Activated CD8-positive, alpha-beta memory T cell treated with anti-CD3 and anti-CD28 coated beads, Interleukin-2, amount 50 U/mL, for 4 hours (primary cell): ENCODE results near the gene DNAAF9.
A peak's percentile ranks its signal among the peaks of the same experiment; 100 is the strongest.
"Not testable (repeated sequence)": the region's sequence is repeated elsewhere in the genome, so short reads cannot be mapped to it uniquely, and the experiment has no call there.

ENCODE experiments used
- DNase-seq: peaks from one replicate; pipeline ENCODE4 v3.0.0-alpha.2; 2020

The DNAAF9 gene

GRCh38 chr20:3407040-3407770 is at the start of gene DNAAF9:
Gene DNAAF9, minus strand, starts transcription at chr20:3407669. Its CDS starts 112 bp downstream, at chr20:3407557.
- peak; percentile 60 for DNase-seq

- no peak for DNase-seq
Measured at GRCh38 chr20:3456648-3457047, 49.2 kb upstream of the DNAAF9 start.

GRCh38 chr20:3454831-3455230 is 47.4 kb upstream of the DNAAF9 start:
- DNase-seq, result no peak

- no peak for DNase-seq
Measured at GRCh38 chr20:3452690-3453089, 45.2 kb upstream of the DNAAF9 start.

- no peak for DNase-seq
Measured at GRCh38 chr20:3452136-3452535, 44.7 kb upstream of the DNAAF9 start.

GRCh38 chr20:3449319-3449718 is 41.9 kb upstream of the DNAAF9 start:
- no peak for DNase-seq

GRCh38 chr20:3447321-3447720 is 39.9 kb upstream of the DNAAF9 start:
- no peak for DNase-seq

- DNase-seq, result no peak
Measured at GRCh38 chr20:3446779-3447178, 39.3 kb upstream of the DNAAF9 start.

- no peak for DNase-seq
Measured at GRCh38 chr20:3436864-3437574, 29.6 kb upstream of the DNAAF9 start.

- DNase-seq, result no peak
Measured at GRCh38 chr20:3434232-3434631, 26.8 kb upstream of the DNAAF9 start.

GRCh38 chr20:3433744-3434143 is 26.3 kb upstream of the DNAAF9 start:
- DNase-seq, result no peak

- DNase-seq, result no peak
Measured at GRCh38 chr20:3432844-3433243, 25.4 kb upstream of the DNAAF9 start.

GRCh38 chr20:3431109-3431508 is 23.6 kb upstream of the DNAAF9 start:
- DNase-seq, result no peak

- DNase-seq, result no peak
Measured at GRCh38 chr20:3430376-3431069, 23.1 kb upstream of the DNAAF9 start.

GRCh38 chr20:3426766-3427165 is 19.3 kb upstream of the DNAAF9 start:
- DNase-seq, result not testable (repeated sequence)

- DNase-seq, result no peak
Measured at GRCh38 chr20:3423126-3423525, 15.7 kb upstream of the DNAAF9 start.

GRCh38 chr20:3421985-3422384 is 14.5 kb upstream of the DNAAF9 start:
- DNase-seq, result no peak

GRCh38 chr20:3420211-3420707 is 12.8 kb upstream of the DNAAF9 start:
- no peak for DNase-seq

GRCh38 chr20:3418161-3418560 is 10.7 kb upstream of the DNAAF9 start:
- DNase-seq, result not testable (repeated sequence)

GRCh38 chr20:3414122-3414521 is 6.7 kb upstream of the DNAAF9 start:
- DNase-seq, result no peak

- DNase-seq, result no peak
Measured at GRCh38 chr20:3413393-3413889, 6.0 kb upstream of the DNAAF9 start.

- no peak for DNase-seq
Measured at GRCh38 chr20:3412600-3413392, 5.3 kb upstream of the DNAAF9 start.

- DNase-seq, result no peak
Measured at GRCh38 chr20:3410464-3410863, 3.0 kb upstream of the DNAAF9 start.
